Measurements from ENCODE around the gene BRINP3. TPM values are rescaled to one million over a fixed set of nuclear protein-coding genes. Genes with fewer than 3 reads are reported as not detected.

The BRINP3 gene
- total and polyA plus RNA-seq, 2 donors (not counting 3 experiments of a cell fraction or from before 2014, with no cell fraction given): not detected

- Histone ChIP-seq H3K27ac (ENCODE audit: insufficient read depth, low read depth, low read length) (no peak overlapping the region), H2AFZ (ENCODE audit: low read depth, low read length) (no peak overlapping the region), H3K4me2 (ENCODE audit: insufficient read depth, low read length) (no peak overlapping the region), H3K27me3 (ENCODE audit: control insufficient read depth in 2 of 2, insufficient read depth in 2 of 2, low read length in 2 of 2) (peaks cover 19 to 31% of the 10 kb centered on the region in 2 experiments), H3K36me3 (ENCODE audit: control insufficient read depth in 2 of 2, extremely low read depth in 1 of 2, insufficient read depth in 2 of 2, low read length in 2 of 2) (no peaks in the 10 kb centered on the region), H3K4me1 (ENCODE audit: control insufficient read depth, extremely low read depth, insufficient read depth, low read length) (peaks cover 20% of the 10 kb centered on the region), H3K9me3 (replicated peaks; ENCODE audit: control insufficient read depth, insufficient read depth, low read length) (no peaks in the 10 kb centered on the region), H3K79me2 (ENCODE audit: control insufficient read depth, insufficient read depth, low read length) (no peaks in the 10 kb centered on the region), H3K9me1 (replicated peaks; ENCODE audit: control insufficient read depth, extremely low read depth, insufficient read depth, low read length) (no peaks in the 10 kb centered on the region), H3K4me3 (replicated peaks in 1 of 3; ENCODE audit: insufficient read depth in 1 of 3, low read depth in 1 of 3, low read length in 3 of 3) (no peak overlapping the region), H4K20me1 (replicated peaks; ENCODE audit: control insufficient read depth, extremely low read depth, insufficient read depth, low read length) (no peaks in the 10 kb centered on the region), H3K9ac (replicated peaks; ENCODE audit: extremely low read depth, insufficient read depth, low read length) (no peak overlapping the region)
- no peak for TF ChIP-seq POLR2A (IDR thresholded peaks at IDR 0.05; ENCODE audit: low read depth, low read length)
- no peak for TF ChIP-seq CTCF (IDR thresholded peaks at IDR 0.05; ENCODE audit: extremely low read depth in 1 of 2, insufficient read depth in 1 of 2, low read depth in 1 of 2, low read length in 2 of 2)
- no peak for TF ChIP-seq GATA2 (IDR thresholded peaks at IDR 0.05; ENCODE audit: insufficient read depth, insufficient read length, low read depth, low read length)
- no peak for TF ChIP-seq FOS (IDR thresholded peaks at IDR 0.05; ENCODE audit: borderline replicate concordance, insufficient read depth, low read length)
- no peak for TF ChIP-seq EZH2 (IDR thresholded peaks at IDR 0.05; ENCODE audit: borderline replicate concordance, low read depth, low read length, severe bottlenecking)
- TF ChIP-seq POLR2AphosphoS5 (IDR thresholded peaks at IDR 0.05; ENCODE audit: insufficient read depth, low read depth, low read length): no peak
- no peak for TF ChIP-seq MAX (IDR thresholded peaks at IDR 0.05; ENCODE audit: insufficient read depth, insufficient read length)
- TF ChIP-seq MYC (IDR thresholded peaks at IDR 0.05; ENCODE audit: low read depth, low read length): no peak
- no peak for TF ChIP-seq JUN (IDR thresholded peaks at IDR 0.05; ENCODE audit: borderline replicate concordance, insufficient read depth, insufficient read length, low read depth)
- BruUV-seq (replicated peaks): no TSS peak
- dilution Hi-C loops (cut with MboI; ENCODE audit: extremely low pct_ligation_motif_present, low sequenced_read_pairs) (no loop called here), intact Hi-C loops (cut with micrococcal nuclease) (no loop called here)
- CTCF ChIA-PET: no interaction called here
- no peak for FAIRE-seq
- no peak for DNase-seq (ENCODE audit: low read depth, low spot score)
- POLR2A ChIA-PET: no interaction called here
These were observed 5.6 kb downstream of the BRINP3 start for GRCh38 chr1:190472042-190472441.

All from endothelial cell of umbilical vein (primary cell).